ENCODE data around the gene INPP5F.

DNA sequence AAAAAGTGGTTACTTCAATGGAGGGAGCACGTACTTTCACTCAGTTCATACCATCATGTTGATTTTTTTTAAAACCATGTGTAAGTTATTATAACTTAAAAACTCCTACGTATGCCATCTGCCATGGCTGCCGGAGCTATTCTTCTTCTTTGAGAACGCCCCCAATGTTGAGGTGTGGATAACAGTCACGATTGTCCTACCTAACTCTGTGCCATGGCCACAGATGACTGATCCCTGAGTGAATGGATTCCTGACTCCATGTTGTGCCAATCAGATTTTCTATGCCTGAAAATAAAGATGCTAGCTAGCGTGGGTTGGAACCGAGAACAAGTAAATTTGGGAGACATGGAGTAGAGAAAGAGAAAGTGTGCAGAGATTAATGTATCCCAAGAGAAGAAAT is 141.5 kb downstream of the INPP5F start:
- TF ChIP-seq E4F1 (IDR thresholded peaks at IDR 0.05; ENCODE audit: borderline replicate concordance, partially characterized antibody) (no peak), NFYB (IDR thresholded peaks at IDR 0.05; ENCODE audit: insufficient read depth, low read depth, low read length) (no peak), POLR2AphosphoS5 (IDR thresholded peaks at IDR 0.05; ENCODE audit: low read length) (no peak), ETV6 (conservative IDR thresholded peaks at IDR 0.05 in 1 of 2, IDR thresholded peaks at IDR 0.05 in 1 of 2; ENCODE audit: borderline replicate concordance in 1 of 2, low read depth in 1 of 2) (no peak)
- TF ChIP-seq, protein P1, sequence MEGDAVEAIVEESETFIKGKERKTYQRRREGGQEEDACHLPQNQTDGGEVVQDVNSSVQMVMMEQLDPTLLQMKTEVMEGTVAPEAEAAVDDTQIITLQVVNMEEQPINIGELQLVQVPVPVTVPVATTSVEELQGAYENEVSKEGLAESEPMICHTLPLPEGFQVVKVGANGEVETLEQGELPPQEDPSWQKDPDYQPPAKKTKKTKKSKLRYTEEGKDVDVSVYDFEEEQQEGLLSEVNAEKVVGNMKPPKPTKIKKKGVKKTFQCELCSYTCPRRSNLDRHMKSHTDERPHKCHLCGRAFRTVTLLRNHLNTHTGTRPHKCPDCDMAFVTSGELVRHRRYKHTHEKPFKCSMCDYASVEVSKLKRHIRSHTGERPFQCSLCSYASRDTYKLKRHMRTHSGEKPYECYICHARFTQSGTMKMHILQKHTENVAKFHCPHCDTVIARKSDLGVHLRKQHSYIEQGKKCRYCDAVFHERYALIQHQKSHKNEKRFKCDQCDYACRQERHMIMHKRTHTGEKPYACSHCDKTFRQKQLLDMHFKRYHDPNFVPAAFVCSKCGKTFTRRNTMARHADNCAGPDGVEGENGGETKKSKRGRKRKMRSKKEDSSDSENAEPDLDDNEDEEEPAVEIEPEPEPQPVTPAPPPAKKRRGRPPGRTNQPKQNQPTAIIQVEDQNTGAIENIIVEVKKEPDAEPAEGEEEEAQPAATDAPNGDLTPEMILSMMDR (IDR thresholded peaks at IDR 0.05 in 2 of 3, conservative IDR thresholded peaks at IDR 0.05 in 1 of 3; ENCODE audit: control insufficient read depth in 2 of 3, extremely low read depth in 1 of 3, insufficient read depth in 1 of 3, low read depth in 3 of 3, low read length in 3 of 3): no peak
